Glutamatergic neuron (in vitro differentiated cells): Measurements from ENCODE around the gene KDM4F. TPM values are rescaled to one million over a fixed set of nuclear protein-coding genes. Genes with fewer than 3 reads are reported as not detected.

Experiments used
- DNase-seq: peaks from one replicate; pipeline ENCODE4 v3.0.0; 2022
- H3K27ac Mint-ChIP-seq: one replicate; pipeline ENCODE4 v1.8.0; 2020; ENCODE audit warnings: mild to moderate bottlenecking, mixed read lengths, inconsistent platforms; ENCODE audit not compliant: unreplicated experiment
- H3K27me3 Mint-ChIP-seq: one replicate; pipeline ENCODE4 v1.8.0; 2020; ENCODE audit warnings: mild to moderate bottlenecking, moderate library complexity, mixed read lengths, inconsistent platforms; ENCODE audit not compliant: unreplicated experiment
- H3K36me3 Mint-ChIP-seq: one replicate; pipeline ENCODE4 v1.8.0; 2020; ENCODE audit warnings: mild to moderate bottlenecking, mixed read lengths, inconsistent platforms; ENCODE audit not compliant: unreplicated experiment
- H3K4me1 Mint-ChIP-seq: one replicate; pipeline ENCODE4 v1.8.0; 2020; ENCODE audit warnings: mild to moderate bottlenecking, low read depth, mixed read lengths, inconsistent platforms; ENCODE audit not compliant: unreplicated experiment
- H3K4me3 Mint-ChIP-seq: one replicate; pipeline ENCODE4 v1.8.0; 2020; ENCODE audit warnings: mild to moderate bottlenecking, mixed read lengths, inconsistent platforms; ENCODE audit not compliant: unreplicated experiment
- H3K9me3 Mint-ChIP-seq: one replicate; pipeline ENCODE4 v1.8.0; 2020; ENCODE audit warnings: mild to moderate bottlenecking, moderate library complexity, mixed read lengths, inconsistent platforms; ENCODE audit not compliant: unreplicated experiment
- total RNA-seq: library from RNA; stranded (reverse); fragmentation: NEBNext Ultra II Directional; extraction: Animal tissue kit (Norgen Biotek cat#: 25700); gene quantifications from one replicate; pipeline ENCODE4 v1.2.1, GENCODE V29; 2021; ENCODE audit not compliant: unreplicated experiment
- TF ChIP-seq, protein P1 (sequence below): fragments of 200-600 bp; sonication (generic); IDR thresholded peaks from one replicate; pipeline ENCODE4 v1.5.0; 2021; ENCODE audit not compliant: partially characterized antibody, unreplicated experiment

The KDM4F gene
- total RNA-seq, 1 donor from 2014 or later, result 0.39 TPM

DNA sequence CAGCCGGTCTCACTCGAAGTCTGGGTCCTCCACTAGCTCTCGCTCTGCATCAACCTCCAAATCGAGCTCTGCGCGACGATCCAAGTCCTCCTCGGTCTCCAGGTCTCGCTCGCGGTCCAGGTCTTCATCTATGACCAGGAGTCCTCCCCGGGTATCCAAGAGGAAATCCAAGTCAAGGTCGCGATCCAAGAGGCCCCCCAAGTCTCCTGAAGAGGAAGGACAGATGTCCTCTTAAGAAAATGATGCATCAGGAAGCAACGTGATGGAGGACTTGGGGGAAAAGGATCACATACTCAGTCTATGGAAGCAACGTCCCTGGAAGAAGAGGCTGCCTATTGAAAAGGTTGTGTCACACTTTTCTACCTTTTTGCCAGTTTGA lies 18.6 kb downstream of the KDM4F start:
- Mint-ChIP-seq H3K27ac (peak overlapping the region; percentile 100), H3K4me1 (peaks cover 4% of the 10 kb centered on the region), H3K27me3 (peaks cover 3% of the 10 kb centered on the region), H3K4me3 (peak overlapping the region; percentile 97), H3K9me3 (peaks cover 7% of the 10 kb centered on the region), H3K36me3 (no peaks in the 10 kb centered on the region)
- TF ChIP-seq, protein P1, sequence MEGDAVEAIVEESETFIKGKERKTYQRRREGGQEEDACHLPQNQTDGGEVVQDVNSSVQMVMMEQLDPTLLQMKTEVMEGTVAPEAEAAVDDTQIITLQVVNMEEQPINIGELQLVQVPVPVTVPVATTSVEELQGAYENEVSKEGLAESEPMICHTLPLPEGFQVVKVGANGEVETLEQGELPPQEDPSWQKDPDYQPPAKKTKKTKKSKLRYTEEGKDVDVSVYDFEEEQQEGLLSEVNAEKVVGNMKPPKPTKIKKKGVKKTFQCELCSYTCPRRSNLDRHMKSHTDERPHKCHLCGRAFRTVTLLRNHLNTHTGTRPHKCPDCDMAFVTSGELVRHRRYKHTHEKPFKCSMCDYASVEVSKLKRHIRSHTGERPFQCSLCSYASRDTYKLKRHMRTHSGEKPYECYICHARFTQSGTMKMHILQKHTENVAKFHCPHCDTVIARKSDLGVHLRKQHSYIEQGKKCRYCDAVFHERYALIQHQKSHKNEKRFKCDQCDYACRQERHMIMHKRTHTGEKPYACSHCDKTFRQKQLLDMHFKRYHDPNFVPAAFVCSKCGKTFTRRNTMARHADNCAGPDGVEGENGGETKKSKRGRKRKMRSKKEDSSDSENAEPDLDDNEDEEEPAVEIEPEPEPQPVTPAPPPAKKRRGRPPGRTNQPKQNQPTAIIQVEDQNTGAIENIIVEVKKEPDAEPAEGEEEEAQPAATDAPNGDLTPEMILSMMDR, result no peak
- DNase-seq, result no peak

DNA sequence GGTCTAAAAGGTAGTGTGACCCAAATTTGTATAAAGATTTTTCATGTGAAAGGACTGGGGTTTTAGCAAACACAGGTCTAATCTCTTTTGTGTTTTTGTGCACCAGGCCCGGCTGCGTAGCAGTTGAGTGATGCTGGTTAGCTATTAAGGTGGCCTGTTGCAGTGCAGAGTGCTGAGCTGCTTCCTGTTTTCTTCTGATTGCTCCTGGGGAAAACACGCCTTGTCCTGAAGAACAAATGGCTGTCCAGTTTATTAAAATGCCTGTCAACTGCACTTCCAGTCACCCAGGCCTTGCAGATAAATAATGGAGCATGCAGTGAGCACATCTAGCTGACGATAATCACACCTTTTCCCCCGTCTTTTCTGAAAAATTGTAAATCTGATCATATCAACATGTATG lies 19.3 kb downstream of the KDM4F start:
- H3K4me1 Mint-ChIP-seq, result peaks cover 4% of the 10 kb centered on the region
- H3K27me3 Mint-ChIP-seq, result peaks cover 3% of the 10 kb centered on the region
- H3K27ac Mint-ChIP-seq, result peak overlapping the region; percentile 100
- no peaks in the 10 kb centered on the region for H3K36me3 Mint-ChIP-seq
- peaks cover 7% of the 10 kb centered on the region for H3K9me3 Mint-ChIP-seq
- peak overlapping the region; percentile 97 for H3K4me3 Mint-ChIP-seq
- DNase-seq, result peak; percentile 57
- TF ChIP-seq, protein P1, result no peak

DNA sequence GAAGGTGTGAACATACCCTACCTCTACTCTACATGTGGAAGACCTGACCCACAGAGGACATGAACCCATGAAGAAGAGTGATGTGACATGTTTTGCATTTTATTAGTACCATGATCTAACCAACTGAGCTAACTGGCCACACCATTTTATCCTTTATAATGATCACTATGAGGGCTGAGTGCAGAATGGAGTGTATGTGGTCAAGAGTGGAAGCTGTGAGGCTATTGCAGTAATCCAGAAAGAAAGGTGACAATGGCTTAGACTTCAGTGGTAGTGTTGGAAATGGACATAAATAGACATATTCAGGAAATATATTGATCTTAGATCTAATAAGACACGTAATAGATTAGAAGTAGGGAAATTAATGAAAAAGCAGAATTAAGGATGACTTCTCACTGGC lies 21.2 kb downstream of the KDM4F start:
- TF ChIP-seq, protein P1, result no peak
- no peak overlapping the region for H3K4me3 Mint-ChIP-seq

DNA sequence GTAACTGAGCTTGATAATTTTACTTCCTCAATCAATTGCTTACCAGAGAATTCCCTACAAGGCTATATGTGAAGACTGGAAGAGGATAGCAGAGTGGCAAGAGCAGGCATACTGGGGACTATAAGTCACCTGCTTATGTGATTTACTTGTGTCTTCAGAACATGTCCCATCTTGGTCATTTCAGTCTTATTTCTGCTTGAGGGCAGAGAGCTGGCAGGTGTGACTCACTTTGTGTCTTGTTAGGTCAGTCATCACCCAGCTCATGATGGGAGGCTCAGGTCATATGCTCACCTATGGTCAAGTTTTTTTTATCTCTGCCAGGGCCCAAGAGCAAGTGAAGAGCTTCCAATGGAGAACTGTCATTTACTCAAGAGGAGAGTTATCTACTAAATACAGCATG lies 23.7 kb downstream of the KDM4F start:
- H3K4me1 Mint-ChIP-seq, result no peaks in the 10 kb centered on the region
- peaks cover 3% of the 10 kb centered on the region for H3K9me3 Mint-ChIP-seq
- no peak overlapping the region for H3K4me3 Mint-ChIP-seq
- H3K27me3 Mint-ChIP-seq, result no peaks in the 10 kb centered on the region
- no peak overlapping the region for H3K27ac Mint-ChIP-seq
- H3K36me3 Mint-ChIP-seq, result no peaks in the 10 kb centered on the region
- DNase-seq, result no peak
- TF ChIP-seq, protein P1, result no peak

More for the DNA sequence above, 21.2 kb downstream of the KDM4F start:
- peaks cover 4% of the 10 kb centered on the region for H3K4me1 Mint-ChIP-seq
- H3K36me3 Mint-ChIP-seq, result no peaks in the 10 kb centered on the region
- H3K27ac Mint-ChIP-seq, result no peak overlapping the region
- DNase-seq, result no peak
- peaks cover 7% of the 10 kb centered on the region for H3K9me3 Mint-ChIP-seq
- H3K27me3 Mint-ChIP-seq, result peaks cover 3% of the 10 kb centered on the region

DNA sequence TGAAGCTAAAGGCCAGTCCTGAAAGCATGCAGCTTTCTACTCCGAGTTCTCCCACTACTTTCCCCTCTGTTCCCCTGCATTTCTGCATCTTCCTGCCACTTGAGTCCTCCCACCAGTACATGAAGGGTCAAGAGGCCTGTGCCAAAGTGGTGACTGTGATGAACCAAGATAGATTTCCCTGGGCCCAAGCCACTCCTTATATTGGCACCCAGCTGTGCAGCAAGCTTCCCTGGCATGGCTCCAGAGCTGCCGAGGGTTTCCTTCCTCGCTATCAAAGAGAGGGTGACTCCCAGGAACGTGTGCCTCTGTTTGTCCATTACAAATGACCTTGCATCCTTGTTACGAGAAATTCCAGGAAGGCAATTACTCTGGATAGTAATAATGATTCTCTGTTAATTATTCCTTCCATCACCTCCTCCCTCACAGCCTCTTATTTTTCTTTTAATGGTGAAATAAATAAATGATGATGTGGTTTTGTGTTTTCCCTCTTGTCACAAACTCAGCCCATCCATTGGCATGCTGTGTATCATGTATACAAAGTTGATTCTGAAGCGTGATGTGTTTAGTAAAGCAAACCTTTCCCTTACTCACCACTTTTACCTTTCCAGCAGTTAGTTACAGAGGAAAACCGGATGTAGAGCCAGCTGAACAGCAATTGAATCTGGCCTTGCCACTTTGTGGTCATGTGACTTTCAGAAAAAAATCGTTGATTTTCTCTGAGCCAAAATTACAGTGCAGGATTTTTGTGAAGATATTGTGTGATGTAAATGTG lies 25.8 kb downstream of the KDM4F start:
- Mint-ChIP-seq H3K4me3 (no peak overlapping the region), H3K27ac (no peak overlapping the region), H3K36me3 (no peaks in the 10 kb centered on the region), H3K9me3 (no peaks in the 10 kb centered on the region), H3K27me3 (no peaks in the 10 kb centered on the region), H3K4me1 (no peaks in the 10 kb centered on the region)
- DNase-seq, result no peak
- TF ChIP-seq, protein P1, result no peak
